Breast epithelium (tissue), 4 donors: Measurements from ENCODE around the gene ZNF467. TPM values are rescaled to one million over a fixed set of nuclear protein-coding genes. Genes with fewer than 3 reads are reported as not detected.

Experiments used
- DNase-seq, 2 donors: peaks; one replicate each; pipeline ENCODE4 v3.0.0-alpha.2; 2019; ENCODE audit warnings: low spot score in 2 of 2
- H3K27ac ChIP-seq, 2 donors: fragments of 200-600 bp; sonication (generic) in 1 of 2; one replicate each; pipeline ENCODE4 v1.5.1; 2016 to 2019; ENCODE audit warnings: mild to moderate bottlenecking in 1 of 2
- H3K27me3 ChIP-seq, 2 donors: fragments of 200-600 bp; sonication (generic) in 1 of 2; one replicate each; pipeline versions ENCODE4 v1.5.1 to v1.6.0; 2017 to 2019; ENCODE audit warnings: control low read depth in 1 of 2, mild to moderate bottlenecking in 1 of 2
- H3K36me3 ChIP-seq: fragments of 200-600 bp; one replicate; pipeline ENCODE4 v1.5.1; 2019
- H3K4me1 ChIP-seq, 2 donors: fragments of 200-600 bp; sonication (generic); one replicate each; pipeline ENCODE4 v1.5.1; 2016 to 2019; ENCODE audit warnings: control low read depth in 1 of 2
- H3K4me3 ChIP-seq, 3 donors: fragments of 200-600 bp; sonication (generic); 1 replicate in 2 of 3; 2 replicates in 1 of 3; pipeline ENCODE4 v1.5.1; 2016 to 2019; ENCODE audit warnings: mild to moderate bottlenecking in 3 of 3, moderate library complexity in 2 of 3
- H3K9me3 ChIP-seq, 2 donors: fragments of 200-600 bp; sonication (generic) in 1 of 2; one replicate each; pipeline ENCODE4 v1.5.1; 2016 to 2019; ENCODE audit warnings: control low read depth in 1 of 2
- POLR2A ChIP-seq: fragments of 450-650 bp; IDR thresholded peaks from one replicate; pipeline ENCODE4 v1.6.1; 2016; ENCODE audit warnings: antibody characterized with exemption, mild to moderate bottlenecking, moderate library complexity
- POLR2AphosphoS5 ChIP-seq, 3 donors: sonication (generic); formaldehyde crosslinking; IDR thresholded peaks; one replicate each; pipeline ENCODE4 v1.6.1; 2017; ENCODE audit warnings: antibody characterized with exemption in 3 of 3
- intact Hi-C: fragments of 100-400 bp; cut with DNase I; formaldehyde crosslinking; loops from one replicate; pipeline ENCODE4 v1.15.1; 2023; ENCODE audit warnings: low total_unique reads
- total RNA-seq, 3 donors: library from RNA; depleted of rRNA; stranded (reverse); fragments of >200 nt; gene quantifications; one replicate each; pipeline ENCODE4 v1.1.0, GENCODE V29; 2016
- TF ChIP-seq, protein P1 (sequence below), 3 donors: fragments of 450-650 bp; IDR thresholded peaks; one replicate each; pipeline ENCODE4 v1.5.1; 2016 to 2017; ENCODE audit warnings: antibody characterized with exemption in 3 of 3, mild to moderate bottlenecking in 3 of 3, moderate library complexity in 3 of 3

The ZNF467 gene
- total RNA-seq, 3 donors from 2014 or later, result 5.0 to 6.3 (median 5.9) TPM

DNA sequence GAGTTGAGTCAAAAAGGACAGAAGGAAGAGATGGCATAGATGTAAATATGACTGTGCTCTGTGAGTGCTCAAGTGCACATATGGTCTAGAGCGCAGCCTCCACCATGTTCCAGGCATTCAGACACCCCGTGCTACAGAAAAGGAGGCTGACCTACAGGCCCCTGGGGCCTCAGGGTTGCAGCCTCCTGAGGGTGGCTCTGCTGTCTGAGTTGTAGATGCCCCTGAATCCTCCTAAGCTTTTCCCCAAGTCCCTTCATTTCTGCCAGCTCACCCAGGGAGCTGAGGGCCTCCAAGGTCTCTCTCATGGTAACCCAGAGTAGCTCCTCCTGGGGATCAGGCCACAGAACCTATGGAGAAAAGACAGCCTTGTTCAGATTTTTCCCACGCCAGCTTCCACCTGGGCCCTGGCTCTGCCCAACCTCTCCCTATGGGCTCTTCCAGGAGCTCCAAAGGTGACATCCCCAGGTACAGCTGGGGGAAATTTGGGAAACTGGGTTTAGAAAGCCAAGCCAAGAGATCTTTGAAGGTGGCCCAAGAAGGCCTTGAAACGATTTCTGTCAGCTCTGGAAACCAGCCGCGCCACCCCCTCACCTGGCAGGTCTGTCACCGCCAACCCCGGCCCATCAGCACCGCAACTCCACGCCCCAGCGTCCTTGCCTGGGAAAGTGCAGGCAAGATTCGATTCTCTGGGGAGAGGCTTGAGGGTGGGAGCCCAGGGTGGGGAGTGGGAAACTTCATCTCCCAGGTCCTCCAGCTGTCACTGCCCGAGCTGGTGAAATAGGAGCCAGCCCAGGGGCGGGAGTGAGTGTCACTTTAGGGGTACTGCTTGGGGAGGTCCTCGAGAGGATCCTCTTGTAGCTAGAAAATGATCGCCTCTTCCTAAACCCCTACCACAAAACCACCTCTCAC, 2.4 kb downstream of the ZNF467 start:
- H3K27ac ChIP-seq, result peak overlapping the region; percentile 78 to 80
- intact Hi-C loops, result no loop called here
- peak overlapping the region; percentile 58 to 91 (median 73) for H3K4me3 ChIP-seq
- no peaks in the 10 kb centered on the region for H3K36me3 ChIP-seq
- peak in 1 of 2 donors; percentile 23 for DNase-seq
- no peak for TF ChIP-seq POLR2AphosphoS5 (IDR thresholded peaks at IDR 0.05)
- no peaks in the 10 kb centered on the region for H3K9me3 ChIP-seq
- H3K4me1 ChIP-seq, result no peaks in the 10 kb centered on the region
- H3K27me3 ChIP-seq, result no peaks in the 10 kb centered on the region

GRCh38 chr7:149769915-149770314, 3.5 kb downstream of the ZNF467 start:
- H3K9me3 ChIP-seq, result no peaks in the 10 kb centered on the region
- no peak for TF ChIP-seq POLR2AphosphoS5 (IDR thresholded peaks at IDR 0.05)
- no peak for TF ChIP-seq POLR2A
- TF ChIP-seq, protein P1, sequence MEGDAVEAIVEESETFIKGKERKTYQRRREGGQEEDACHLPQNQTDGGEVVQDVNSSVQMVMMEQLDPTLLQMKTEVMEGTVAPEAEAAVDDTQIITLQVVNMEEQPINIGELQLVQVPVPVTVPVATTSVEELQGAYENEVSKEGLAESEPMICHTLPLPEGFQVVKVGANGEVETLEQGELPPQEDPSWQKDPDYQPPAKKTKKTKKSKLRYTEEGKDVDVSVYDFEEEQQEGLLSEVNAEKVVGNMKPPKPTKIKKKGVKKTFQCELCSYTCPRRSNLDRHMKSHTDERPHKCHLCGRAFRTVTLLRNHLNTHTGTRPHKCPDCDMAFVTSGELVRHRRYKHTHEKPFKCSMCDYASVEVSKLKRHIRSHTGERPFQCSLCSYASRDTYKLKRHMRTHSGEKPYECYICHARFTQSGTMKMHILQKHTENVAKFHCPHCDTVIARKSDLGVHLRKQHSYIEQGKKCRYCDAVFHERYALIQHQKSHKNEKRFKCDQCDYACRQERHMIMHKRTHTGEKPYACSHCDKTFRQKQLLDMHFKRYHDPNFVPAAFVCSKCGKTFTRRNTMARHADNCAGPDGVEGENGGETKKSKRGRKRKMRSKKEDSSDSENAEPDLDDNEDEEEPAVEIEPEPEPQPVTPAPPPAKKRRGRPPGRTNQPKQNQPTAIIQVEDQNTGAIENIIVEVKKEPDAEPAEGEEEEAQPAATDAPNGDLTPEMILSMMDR (IDR thresholded peaks at IDR 0.05), result no peak
- no peaks in the 10 kb centered on the region for H3K4me1 ChIP-seq
- DNase-seq, result no peak
- intact Hi-C loops, result no loop called here
- H3K36me3 ChIP-seq, result no peaks in the 10 kb centered on the region
- no peaks in the 10 kb centered on the region for H3K27me3 ChIP-seq
- no peak overlapping the region for H3K27ac ChIP-seq
- no peak overlapping the region for H3K4me3 ChIP-seq

DNA sequence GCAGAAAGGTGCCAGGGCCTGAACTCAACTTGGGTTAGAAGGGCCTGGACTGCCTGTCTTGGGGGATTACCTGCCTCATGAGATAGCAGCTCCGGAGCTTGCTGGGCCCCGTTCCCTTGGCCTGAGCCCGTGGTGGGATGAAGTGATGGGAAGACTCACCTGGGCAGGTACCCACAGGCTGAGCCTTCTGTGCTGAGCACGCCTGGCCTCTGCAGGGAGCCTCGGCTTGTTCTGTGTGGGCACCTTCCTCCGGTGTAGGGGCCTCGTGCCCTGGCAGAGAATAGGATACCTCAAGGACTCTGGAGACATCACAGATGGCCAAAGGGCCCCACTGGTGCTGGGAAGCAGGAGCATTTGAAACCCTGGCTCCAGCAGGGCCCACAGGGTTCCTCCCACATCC, 4.5 kb downstream of the ZNF467 start:
- H3K9me3 ChIP-seq, result no peaks in the 10 kb centered on the region
- no peaks in the 10 kb centered on the region for H3K4me1 ChIP-seq
- intact Hi-C loops, result no loop called here
- TF ChIP-seq, protein P1 (IDR thresholded peaks at IDR 0.05), result no peak
- TF ChIP-seq POLR2AphosphoS5 (IDR thresholded peaks at IDR 0.05) (no peak), POLR2A (no peak)
- no peak overlapping the region for H3K27ac ChIP-seq
- H3K27me3 ChIP-seq, result peaks cover 0 to 3% of the 10 kb centered on the region in 2 donors
- DNase-seq, result no peak
- no peak overlapping the region for H3K4me3 ChIP-seq
- no peaks in the 10 kb centered on the region for H3K36me3 ChIP-seq

DNA sequence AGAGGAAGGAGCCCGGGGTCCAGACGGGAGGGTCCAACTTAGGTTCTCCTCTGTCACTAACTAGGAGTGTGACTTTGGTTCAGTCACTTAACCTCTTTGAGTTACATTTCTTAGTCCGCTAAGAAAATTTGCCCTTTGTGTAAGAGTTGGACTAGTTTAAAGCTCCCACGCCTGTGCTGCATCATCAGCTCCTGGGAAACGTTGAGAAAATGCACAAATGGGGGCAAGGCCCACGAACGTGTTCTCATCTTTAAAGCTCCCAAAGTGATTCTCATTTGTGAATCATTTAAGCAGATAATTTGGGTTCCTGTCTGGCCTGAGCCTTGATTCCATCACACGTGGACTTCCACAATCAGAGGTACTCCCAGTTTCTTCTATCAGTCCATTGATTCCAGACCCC, 6.3 kb downstream of the ZNF467 start:
- H3K4me1 ChIP-seq, result no peaks in the 10 kb centered on the region
- DNase-seq, result no peak
- TF ChIP-seq, protein P1 (IDR thresholded peaks at IDR 0.05), result no peak
- TF ChIP-seq POLR2A, result no peak
- no peak for TF ChIP-seq POLR2AphosphoS5 (IDR thresholded peaks at IDR 0.05)
- peaks cover 0 to 3% of the 10 kb centered on the region in 2 donors for H3K27me3 ChIP-seq
- H3K9me3 ChIP-seq, result no peaks in the 10 kb centered on the region
- intact Hi-C loops, result no loop called here
- no peak overlapping the region for H3K27ac ChIP-seq
- no peak overlapping the region for H3K4me3 ChIP-seq
- H3K36me3 ChIP-seq, result no peaks in the 10 kb centered on the region

DNA sequence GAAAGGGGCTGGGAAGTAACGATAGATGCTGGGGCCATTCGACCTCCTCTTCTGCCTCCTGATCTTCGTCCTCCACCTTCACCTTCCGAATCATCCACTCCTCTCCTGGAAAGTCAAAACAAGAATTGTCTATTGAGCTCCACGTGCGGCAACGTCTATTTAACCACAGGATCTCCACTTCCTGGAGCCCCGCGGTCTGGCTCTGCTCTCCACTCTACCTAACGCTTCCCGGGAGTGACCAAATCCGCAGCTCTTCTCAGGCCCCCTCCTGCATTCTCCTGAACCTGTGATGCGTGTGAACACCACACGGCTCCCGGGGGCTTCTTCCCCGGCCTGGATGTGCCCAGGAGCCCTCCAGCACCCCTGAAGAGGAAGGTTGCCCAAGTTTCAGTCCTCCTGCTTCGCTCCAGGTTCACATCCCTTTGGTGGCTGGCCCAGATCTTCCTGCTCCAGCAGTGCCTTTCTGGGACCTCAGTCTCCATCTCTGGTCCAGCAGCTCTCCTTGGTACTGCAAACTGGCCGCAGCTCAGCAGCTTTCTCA, 7.2 kb downstream of the ZNF467 start:
- TF ChIP-seq, protein P1 (IDR thresholded peaks at IDR 0.05), result no peak
- TF ChIP-seq POLR2AphosphoS5 (IDR thresholded peaks at IDR 0.05), result no peak
- no peak for TF ChIP-seq POLR2A
- Histone ChIP-seq H3K4me1 (no peaks in the 10 kb centered on the region), H3K4me3 (no peak overlapping the region), H3K36me3 (no peaks in the 10 kb centered on the region), H3K9me3 (no peaks in the 10 kb centered on the region), H3K27me3 (peaks cover 0 to 3% of the 10 kb centered on the region in 2 donors), H3K27ac (no peak overlapping the region)
- no peak for DNase-seq
- intact Hi-C loops, result no loop called here
